Keratinocyte (primary cell): ENCODE data around the gene TMEM125. TPM values are rescaled to one million over a fixed set of nuclear protein-coding genes. Genes with fewer than 3 reads are reported as not detected.

Experiments
- DNase-seq: peaks from one replicate; pipeline ENCODE4 v3.0.0-alpha.2; 2011; ENCODE audit warnings: low read depth, missing footprints, low spot score
- FAIRE-seq: peaks from 2 replicates; lab custom pipeline; 2011; peaks lifted over from hg19 to GRCh38; lab: Jason Lieb, UNC
- H2AFZ ChIP-seq: 2 replicates; pipeline ENCODE4 v1.6.0; 2012; ENCODE audit warnings: low read length, control low read depth, inconsistent platforms; ENCODE audit not compliant: control insufficient read depth
- H3K27ac ChIP-seq: 2 replicates; pipeline ENCODE4 v1.5.1; 2011; ENCODE audit warnings: low read length; ENCODE audit not compliant: control insufficient read depth, insufficient read depth
- H3K27me3 ChIP-seq: 3 replicates; pipeline ENCODE4 v1.6.0; 2011; ENCODE audit warnings: low read length; ENCODE audit not compliant: control insufficient read depth, insufficient read depth; ENCODE audit errors: extremely low read depth
- H3K36me3 ChIP-seq, 2 experiments: 2 replicates in 1 of 2; 3 replicates in 1 of 2; pipeline ENCODE4 v1.5.1; 2011; ENCODE audit warnings: low read length in 2 of 2, mild to moderate bottlenecking in 1 of 2; ENCODE audit not compliant: control insufficient read depth in 2 of 2, insufficient read depth in 2 of 2; ENCODE audit errors: extremely low read depth in 1 of 2
- H3K4me1 ChIP-seq: 3 replicates; pipeline ENCODE4 v1.5.1; 2011; ENCODE audit warnings: low read length; ENCODE audit not compliant: control insufficient read depth, insufficient read depth; ENCODE audit errors: extremely low read depth
- H3K4me2 ChIP-seq: 3 replicates; pipeline ENCODE4 v1.6.0; 2011; ENCODE audit warnings: low read depth, low read length; ENCODE audit not compliant: control insufficient read depth, insufficient read depth; ENCODE audit errors: extremely low read depth
- H3K4me3 ChIP-seq, 3 experiments: fragments of 200-600 bp in 1 of 3; sonication (generic) in 1 of 3; 2 replicates in 2 of 3; 3 replicates in 1 of 3; pipeline ENCODE4 v1.5.1; 2011 to 2016; ENCODE audit warnings: low read length in 3 of 3, mild to moderate bottlenecking in 3 of 3, control low read depth in 2 of 3, inconsistent platforms in 1 of 3, low read depth in 1 of 3, mixed read lengths in 1 of 3, mixed run types in 1 of 3, moderate library complexity in 1 of 3; ENCODE audit not compliant: control insufficient read depth in 2 of 3, insufficient read depth in 2 of 3; ENCODE audit errors: extremely low read depth in 1 of 3
- H3K79me2 ChIP-seq: 2 replicates; pipeline ENCODE4 v1.6.0; 2012; ENCODE audit warnings: low read length; ENCODE audit not compliant: control insufficient read depth, insufficient read depth
- H3K9ac ChIP-seq: 3 replicates; pipeline ENCODE4 v1.6.0; 2011; ENCODE audit warnings: low read length; ENCODE audit not compliant: control insufficient read depth, insufficient read depth; ENCODE audit errors: extremely low read depth
- H3K9me1 ChIP-seq: 3 replicates; pipeline ENCODE4 v1.6.0; 2011; ENCODE audit warnings: low read length; ENCODE audit not compliant: control insufficient read depth, insufficient read depth; ENCODE audit errors: extremely low read depth
- H3K9me3 ChIP-seq: 2 replicates; pipeline ENCODE4 v1.5.1; 2012; ENCODE audit warnings: low read depth, low read length; ENCODE audit not compliant: control insufficient read depth
- H4K20me1 ChIP-seq: 3 replicates; pipeline ENCODE4 v1.6.0; 2011; ENCODE audit warnings: low read length; ENCODE audit not compliant: control insufficient read depth, insufficient read depth; ENCODE audit errors: extremely low read depth
- CTCF ChIP-seq, 3 experiments: IDR thresholded peaks in 1 of 3; conservative IDR thresholded peaks in 1 of 3; optimal IDR thresholded peaks in 1 of 3; 2 replicates in 2 of 3; 3 replicates in 1 of 3; pipeline versions ENCODE3 to v1.5.1; 2011; ENCODE audit warnings: low read length in 3 of 3, mild to moderate bottlenecking in 3 of 3, moderate library complexity in 2 of 3, control low read depth in 1 of 3, inconsistent platforms in 1 of 3; ENCODE audit not compliant: insufficient read depth in 2 of 3; ENCODE audit errors: extremely low read depth in 1 of 3
- EZH2 ChIP-seq: IDR thresholded peaks from one replicate; pipeline ENCODE4 v1.6.1; 2012; ENCODE audit warnings: inconsistent platforms, mild to moderate bottlenecking, low read length, moderate library complexity
- dilution Hi-C: fragments of 300-500 bp; cut with MboI; formaldehyde crosslinking; loops from one replicate; pipeline ENCODE4 v1.7.0; 2020; ENCODE audit warnings: low sequenced_read_pairs; ENCODE audit not compliant: extremely low pct_ligation_motif_present
- polyA plus RNA-seq, 5 experiments: library from polyadenylated mRNA; depleted of rRNA in 3 of 5; stranded (reverse) in 3 of 5; stranded (forward) in 1 of 5; unstranded in 1 of 5; fragments of >200 nt; gene quantifications; 1 replicate in 1 of 5; 2 replicates in 3 of 5; 3 replicates in 1 of 5; pipeline versions ENCODE4 v1.2.1 to v1.2.3, GENCODE V29; 2011 to 2012; ENCODE audit warnings: missing spikeins in 2 of 5, low read depth in 1 of 5, low replicate concordance in 1 of 5

Gene TMEM125
- polyA plus RNA-seq, 1 donor (not counting 4 experiments of a cell fraction or from before 2014, with no cell fraction given) = 0.92 TPM

GRCh38 chr1:43225168-43225567 lies 44.6 kb upstream of the TMEM125 start:
- TF ChIP-seq EZH2 = no peak
- TF ChIP-seq CTCF (optimal IDR thresholded peaks at IDR 0.05 in 1 of 3, IDR thresholded peaks at IDR 0.05 in 1 of 3, conservative IDR thresholded peaks at IDR 0.05 in 1 of 3; ENCODE audit: extremely low read depth in 1 of 3, insufficient read depth in 2 of 3, low read length in 3 of 3) = no peak
- DNase-seq (no peak), FAIRE-seq (peak; percentile 79)
- Histone ChIP-seq H3K79me2 (no peaks in the 10 kb centered on the region), H3K4me1 (no peaks in the 10 kb centered on the region), H3K36me3 (no peaks in the 10 kb centered on the region), H3K27ac (no peak overlapping the region), H3K9me1 (no peaks in the 10 kb centered on the region), H3K9me3 (no peaks in the 10 kb centered on the region), H3K4me3 (no peak overlapping the region), H3K27me3 (no peaks in the 10 kb centered on the region), H2AFZ (no peak overlapping the region), H3K9ac (no peak overlapping the region), H3K4me2 (no peak overlapping the region), H4K20me1 (no peaks in the 10 kb centered on the region)
- dilution Hi-C loops = no loop called here

- no peaks in the 10 kb centered on the region for H3K79me2 ChIP-seq
- H3K27ac ChIP-seq = no peak overlapping the region
- H3K9ac ChIP-seq = no peak overlapping the region
- H4K20me1 ChIP-seq = no peaks in the 10 kb centered on the region
- no peaks in the 10 kb centered on the region for H3K36me3 ChIP-seq
- TF ChIP-seq CTCF (optimal IDR thresholded peaks at IDR 0.05 in 1 of 3, IDR thresholded peaks at IDR 0.05 in 1 of 3, conservative IDR thresholded peaks at IDR 0.05 in 1 of 3; ENCODE audit: extremely low read depth in 1 of 3, insufficient read depth in 2 of 3, low read length in 3 of 3) (peak; percentile 93 to 98 (median 94)), EZH2 (no peak)
- peaks cover 6% of the 10 kb centered on the region for H3K4me1 ChIP-seq
- dilution Hi-C loops = no loop called here
- no peaks in the 10 kb centered on the region for H3K27me3 ChIP-seq
- H3K4me3 ChIP-seq = no peak overlapping the region
- peak; percentile 97 for FAIRE-seq
- no peaks in the 10 kb centered on the region for H3K9me3 ChIP-seq
- no peak overlapping the region for H2AFZ ChIP-seq
- no peak for DNase-seq
- H3K9me1 ChIP-seq = no peaks in the 10 kb centered on the region
- H3K4me2 ChIP-seq = no peak overlapping the region
Measured at GRCh38 chr1:43227143-43227764, 42.5 kb upstream of the TMEM125 start.
